Breast epithelium (tissue), 3 donors: Measurements from ENCODE around the gene GLUD1.
A peak's percentile ranks its signal among the peaks of the same experiment; 100 is the strongest.

Source experiments
- CTCF ChIP-seq, 3 donors: fragments of 450-650 bp; IDR thresholded peaks; one replicate each; pipeline ENCODE4 v1.5.1; 2016 to 2017; ENCODE audit warnings: antibody characterized with exemption in 3 of 3, mild to moderate bottlenecking in 3 of 3, moderate library complexity in 3 of 3
- POLR2A ChIP-seq: fragments of 450-650 bp; IDR thresholded peaks from one replicate; pipeline ENCODE4 v1.6.1; 2016; ENCODE audit warnings: antibody characterized with exemption, mild to moderate bottlenecking, moderate library complexity
- POLR2AphosphoS5 ChIP-seq, 3 donors: sonication (generic); formaldehyde crosslinking; IDR thresholded peaks; one replicate each; pipeline ENCODE4 v1.6.1; 2017; ENCODE audit warnings: antibody characterized with exemption in 3 of 3

DNA sequence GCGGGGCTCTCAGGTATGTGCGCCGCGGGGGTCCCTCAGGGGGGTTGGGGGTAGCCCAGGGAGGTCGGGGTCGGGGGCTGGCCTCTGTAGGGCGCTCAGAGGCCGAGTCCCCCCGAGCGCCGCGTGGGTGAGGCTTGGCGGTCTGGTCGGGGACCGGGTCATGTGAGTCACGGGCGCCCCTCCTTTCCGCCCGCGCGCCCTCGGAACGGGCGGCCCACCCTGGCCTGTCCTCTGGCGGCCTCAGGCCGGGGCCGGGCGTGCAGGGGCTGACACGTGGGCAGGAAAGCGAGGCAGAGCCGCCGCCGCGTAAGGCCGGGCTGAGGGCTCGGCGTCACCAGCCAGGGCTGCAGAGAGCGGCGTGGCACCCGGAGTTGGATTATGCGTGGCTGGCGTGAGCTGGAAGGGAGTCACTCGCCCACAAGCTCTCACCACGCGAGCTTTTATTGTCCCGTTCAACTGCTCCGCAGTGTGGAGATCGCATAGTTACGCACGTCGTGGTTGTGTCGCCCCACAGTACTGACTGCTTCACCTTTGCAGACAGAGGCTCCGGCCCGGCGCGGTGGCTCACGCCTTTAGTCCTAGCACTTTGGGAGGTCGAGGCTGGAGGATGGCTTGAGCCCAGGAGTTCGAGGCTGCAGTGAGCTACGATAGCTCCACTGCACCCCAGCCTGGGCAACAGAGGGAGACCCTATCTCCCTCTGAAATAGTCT is 748 bp upstream of the GLUD1 start:
- TF ChIP-seq CTCF (IDR thresholded peaks at IDR 0.05) (peak in 1 of 3 donors; percentile 10), POLR2AphosphoS5 (IDR thresholded peaks at IDR 0.05) (peak; percentile 60 to 80 (median 74)), POLR2A (no peak)
